Stimulated activated CD4-positive, alpha-beta T cell treated with anti-CD3 and anti-CD28 coated beads, Interleukin-1b, Interleukin-23, amount 100 ng/mL, for 1 hour (primary cell): ENCODE results near the gene CUTA.

Source experiments
- DNase-seq, 2 donors: peaks; one replicate each; pipeline ENCODE4 v3.0.0-alpha.2; 2020; ENCODE audit warnings: low read depth in 2 of 2

The CUTA gene

DNA sequence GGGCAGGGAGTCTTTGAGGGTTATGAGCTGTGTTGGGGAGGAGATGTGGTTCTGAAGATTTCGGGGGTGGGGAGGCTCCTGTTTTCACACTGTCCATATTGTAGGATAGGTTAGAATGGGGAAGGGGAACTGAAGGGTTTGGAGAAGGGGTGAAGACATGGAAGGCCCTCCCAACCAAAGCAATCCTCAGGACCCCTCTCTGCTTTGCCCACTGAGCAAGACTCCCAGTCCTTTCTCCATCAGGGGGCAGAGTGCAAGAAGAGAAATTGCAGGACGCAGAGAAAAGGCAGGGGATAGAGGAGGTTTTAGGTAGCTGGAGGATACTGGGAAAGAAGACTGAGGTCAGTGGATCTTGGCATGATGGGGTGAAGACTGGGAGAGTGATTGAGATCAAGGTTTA, 5.9 kb upstream of the CUTA start:
- no peak for DNase-seq

DNA sequence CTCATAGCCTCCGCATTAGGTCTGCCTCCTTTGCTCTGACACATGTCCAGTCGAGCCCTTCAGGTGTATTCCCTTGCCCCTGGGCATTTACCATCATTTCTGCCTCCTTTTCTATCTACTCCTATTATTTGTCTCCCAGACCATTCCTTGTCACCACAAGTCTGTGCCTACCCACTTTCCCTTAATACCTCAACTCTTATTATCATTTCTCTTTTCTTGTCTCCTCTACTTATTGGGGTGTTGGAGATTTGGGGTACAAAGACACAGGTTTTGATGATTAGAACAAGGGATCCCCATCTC, 3.4 kb upstream of the CUTA start:
- DNase-seq: no peak

DNA sequence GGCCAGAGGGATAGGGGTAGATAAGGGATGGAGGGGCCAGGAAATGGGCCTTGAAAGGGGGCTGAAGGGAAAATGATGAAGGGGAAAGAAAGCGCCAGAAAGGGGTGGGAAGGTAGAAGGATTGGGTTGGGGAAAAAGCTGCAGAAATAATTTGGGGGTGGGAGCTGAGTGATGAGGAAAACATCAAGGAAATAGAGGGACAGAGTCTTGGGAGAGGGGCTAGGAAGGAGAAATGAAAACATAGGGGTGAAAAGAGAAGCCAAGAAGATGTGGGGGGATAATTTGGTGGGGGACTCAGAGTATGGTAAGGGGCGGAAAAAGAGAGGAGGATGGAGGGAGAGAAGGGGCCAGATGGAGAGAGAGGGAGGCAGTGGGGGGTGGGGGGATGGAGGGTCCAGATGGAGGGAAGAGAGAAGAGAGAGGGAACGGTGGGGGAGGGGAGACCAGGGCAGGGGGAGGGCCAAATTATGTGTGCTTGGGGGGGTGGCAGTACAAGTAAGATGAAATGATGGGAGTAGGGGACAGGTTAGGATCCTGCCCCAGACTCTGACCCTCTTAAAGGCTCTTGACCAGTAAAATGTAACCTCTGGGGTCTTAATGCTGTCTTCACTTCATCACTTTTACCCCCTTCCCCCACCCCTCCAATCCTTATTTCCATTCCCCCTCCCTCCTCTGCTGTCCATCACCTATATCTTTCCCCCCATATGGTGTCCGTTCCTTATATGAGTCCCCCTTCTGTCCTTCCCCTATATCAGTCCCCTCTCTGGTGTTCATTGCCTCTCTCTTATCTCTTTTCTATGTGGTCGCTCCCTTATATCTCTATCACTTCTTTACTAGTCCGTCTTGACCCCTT, 2.8 kb upstream of the CUTA start:
- no peak for DNase-seq

DNA sequence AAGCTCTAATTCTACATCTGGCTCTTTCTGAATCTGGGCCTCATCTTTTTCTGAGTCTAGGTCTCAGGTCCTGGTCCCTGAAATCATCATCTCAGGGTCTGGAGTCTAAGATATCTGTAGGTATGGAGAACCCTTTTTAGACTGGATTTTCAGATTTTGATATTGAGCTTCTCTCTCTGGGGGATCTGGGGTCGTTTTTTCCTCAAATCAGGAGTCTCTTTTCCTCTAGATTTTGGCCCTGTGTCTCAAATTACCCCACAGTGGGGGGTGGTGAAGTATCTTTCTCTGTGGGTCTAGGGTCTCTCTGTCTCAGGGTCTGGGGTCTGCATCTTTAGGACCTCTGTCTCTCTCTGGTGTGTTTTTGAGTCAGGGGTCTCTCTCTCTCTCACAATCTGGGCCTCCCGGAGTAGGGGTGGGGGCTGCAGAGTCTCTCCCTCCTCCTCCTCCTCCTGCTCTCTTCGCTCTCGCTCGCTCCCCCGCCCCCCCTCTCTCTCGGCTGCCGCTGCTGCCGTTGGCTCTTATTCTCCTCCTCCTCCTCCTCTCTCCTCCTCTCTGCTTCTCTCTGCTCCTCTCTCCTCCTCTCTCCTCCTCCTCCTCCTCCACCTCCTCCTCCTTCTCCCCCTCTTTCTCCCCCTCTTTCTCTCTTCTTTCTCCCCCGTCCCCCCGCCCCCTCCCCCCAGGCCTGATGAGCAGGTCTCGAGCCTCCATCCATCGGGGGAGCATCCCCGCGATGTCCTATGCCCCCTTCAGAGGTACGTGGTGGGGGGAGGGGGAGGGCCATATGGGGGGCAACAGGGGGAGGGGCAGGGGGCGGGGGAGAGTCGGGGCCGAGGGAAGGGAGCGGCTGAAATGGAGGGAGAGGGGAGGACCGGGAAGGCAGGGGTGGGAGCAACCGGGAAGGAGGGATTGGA, 1.9 kb upstream of the CUTA start, which contains the start of gene SYNGAP1:
SYNGAP1 (plus strand) TSS at position 486 of the 911 bp plus-strand sequence; CDS start at position 686, 200 bp downstream.
- DNase-seq: no peak

DNA sequence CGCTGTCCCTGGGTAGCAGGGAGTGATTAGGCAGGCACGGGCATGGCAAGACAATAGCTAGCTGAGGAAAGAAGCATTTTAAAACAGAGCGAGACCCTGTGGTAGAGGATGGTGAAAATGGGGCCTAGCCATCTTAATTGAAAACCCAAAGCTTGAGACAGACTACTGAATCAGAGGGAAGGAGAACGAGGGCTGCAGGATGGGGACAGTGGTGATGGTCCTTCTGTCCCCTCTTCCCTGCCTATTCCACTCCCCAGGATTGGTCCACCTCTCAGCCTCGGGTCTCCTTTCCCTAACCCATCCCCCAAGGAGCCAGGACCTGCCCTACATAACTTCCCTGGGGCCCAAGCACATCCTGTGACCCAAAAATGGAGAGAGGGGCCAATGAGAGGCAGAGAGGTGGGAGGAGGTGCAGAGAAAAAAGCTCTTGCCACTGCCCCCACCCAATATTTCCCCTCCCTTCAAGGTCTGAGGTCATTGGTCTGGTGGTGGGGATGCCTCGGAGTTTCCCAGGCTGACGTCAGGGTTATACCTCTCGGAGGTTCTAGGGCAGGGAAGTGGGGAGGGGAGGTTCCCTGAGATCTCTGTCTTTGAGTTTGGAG, 884 bp upstream of the CUTA start:
- DNase-seq: no peak

DNA sequence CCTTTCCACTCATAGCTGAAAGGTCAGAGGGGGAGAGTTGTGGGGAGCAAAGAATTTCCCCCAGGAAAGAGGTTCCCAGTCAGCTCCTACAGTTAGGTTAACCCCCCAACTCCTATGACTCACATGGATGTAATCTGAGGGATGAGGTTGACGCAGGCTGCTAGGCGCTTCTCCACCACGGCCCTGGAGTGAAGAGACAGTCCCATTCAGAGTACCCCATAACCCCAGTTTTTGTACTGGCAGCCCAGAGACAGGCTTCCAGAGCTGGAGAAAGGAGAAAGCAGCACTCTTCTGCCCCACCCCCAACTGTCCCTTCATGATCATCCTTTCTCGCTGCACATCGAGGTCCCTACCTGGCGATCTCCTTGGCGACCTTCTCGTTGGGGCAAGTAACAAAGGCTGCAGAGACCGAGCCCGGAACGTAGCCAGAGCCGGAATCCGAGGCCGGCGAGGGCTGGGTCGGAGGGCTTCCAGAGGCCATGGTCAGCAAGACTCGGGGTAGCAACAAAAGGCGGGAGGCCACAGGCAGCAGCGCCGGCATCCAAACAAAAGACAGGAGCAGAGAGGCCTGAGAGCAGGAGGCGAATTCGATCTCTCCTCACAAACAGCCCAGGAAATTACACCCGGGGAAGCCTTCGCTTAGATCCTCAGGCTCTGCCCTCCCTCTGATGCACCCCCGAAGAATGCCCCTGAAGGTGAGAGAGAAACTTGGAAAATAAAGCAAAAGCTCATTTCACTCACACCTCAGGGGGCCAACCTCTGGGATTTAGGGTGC, 592 bp downstream of the CUTA start:
- no peak for DNase-seq

DNA sequence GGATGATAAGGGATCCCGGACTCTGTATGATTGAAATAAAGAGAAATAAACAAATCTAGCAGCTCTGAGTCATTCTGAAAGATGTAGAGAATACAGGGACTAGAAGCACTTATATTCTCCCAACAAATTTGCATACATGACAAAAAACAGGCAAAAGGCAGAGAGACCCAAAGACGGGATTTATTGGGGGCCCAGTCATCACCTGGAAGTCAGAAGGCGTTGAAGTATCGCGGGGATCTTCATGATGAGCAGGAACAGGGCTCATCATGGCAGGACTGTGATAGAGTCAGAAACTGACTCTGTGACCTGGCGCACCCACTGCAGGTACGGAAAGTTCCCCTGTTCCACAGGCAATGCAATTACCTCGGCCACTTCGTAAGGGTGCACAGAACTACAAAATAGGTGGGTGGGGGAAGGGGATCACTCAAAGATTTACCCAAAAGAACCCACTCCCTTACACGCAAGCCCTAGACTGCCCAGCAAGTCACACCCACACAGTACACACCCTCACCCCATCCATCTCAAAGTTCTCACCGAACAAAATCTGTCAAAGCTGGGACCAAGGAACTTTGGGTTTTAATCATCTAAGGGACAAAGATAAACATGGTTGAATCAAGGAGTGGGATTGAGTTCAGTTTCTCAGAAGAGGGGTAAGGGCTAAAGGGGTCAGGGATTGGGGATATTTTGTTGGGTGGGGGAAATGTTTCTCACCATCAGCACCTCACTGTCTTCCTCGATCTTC, 1.4 kb downstream of the CUTA start:
- no peak for DNase-seq

DNA sequence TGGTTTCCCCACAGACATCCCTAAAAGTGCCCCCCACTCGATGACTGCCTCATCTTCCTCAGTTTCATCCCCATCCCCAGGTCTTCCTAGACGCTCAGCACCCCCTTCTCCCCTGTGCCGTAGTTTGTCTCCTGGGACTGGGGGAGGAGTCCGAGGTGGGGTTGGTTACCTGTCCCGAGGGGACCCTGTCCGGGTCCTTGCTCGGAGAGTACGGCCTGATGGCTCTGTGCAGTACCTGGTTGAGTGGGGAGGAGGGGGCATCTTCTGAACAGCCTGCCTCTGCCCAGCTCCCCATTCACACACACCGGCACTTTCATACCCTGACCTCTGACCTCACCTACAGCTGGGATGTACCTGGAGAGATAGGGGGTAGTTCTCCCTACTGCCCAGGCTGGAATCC, 2.1 kb downstream of the CUTA start:
- no peak for DNase-seq

DNA sequence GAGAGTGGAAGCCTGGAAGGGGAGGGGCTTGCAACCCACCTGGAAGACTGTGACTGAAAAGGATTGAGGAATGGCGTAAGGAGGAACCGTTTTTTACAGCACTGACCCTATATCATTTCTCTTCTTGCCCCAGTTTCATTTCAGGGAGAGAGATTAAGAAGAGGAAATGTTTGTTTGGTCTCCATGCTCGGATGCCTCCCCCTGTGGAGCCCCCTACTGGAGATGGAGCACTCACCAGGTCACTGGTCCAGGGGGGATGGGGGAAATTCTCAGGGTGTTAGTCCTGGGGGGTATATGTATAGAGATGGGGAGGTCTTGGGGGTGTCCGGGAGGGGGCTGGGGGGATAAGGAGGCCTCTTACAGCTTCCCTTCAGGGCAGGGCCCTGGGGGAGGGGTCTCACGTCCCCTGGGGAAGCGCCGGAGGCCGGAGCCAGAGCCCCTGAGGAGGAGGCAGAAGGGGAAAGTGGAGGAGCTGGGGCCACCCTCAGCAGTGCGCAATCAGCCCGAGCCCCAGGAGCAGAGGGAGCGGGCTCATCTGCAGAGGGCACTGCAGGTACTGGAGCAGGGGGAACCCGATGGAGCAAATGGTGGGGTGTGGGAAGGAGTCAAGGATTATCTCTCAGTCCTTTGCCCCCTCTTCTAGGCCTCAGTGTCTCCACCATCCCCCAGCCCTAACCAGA, 3.2 kb downstream of the CUTA start:
- DNase-seq: no peak

DNA sequence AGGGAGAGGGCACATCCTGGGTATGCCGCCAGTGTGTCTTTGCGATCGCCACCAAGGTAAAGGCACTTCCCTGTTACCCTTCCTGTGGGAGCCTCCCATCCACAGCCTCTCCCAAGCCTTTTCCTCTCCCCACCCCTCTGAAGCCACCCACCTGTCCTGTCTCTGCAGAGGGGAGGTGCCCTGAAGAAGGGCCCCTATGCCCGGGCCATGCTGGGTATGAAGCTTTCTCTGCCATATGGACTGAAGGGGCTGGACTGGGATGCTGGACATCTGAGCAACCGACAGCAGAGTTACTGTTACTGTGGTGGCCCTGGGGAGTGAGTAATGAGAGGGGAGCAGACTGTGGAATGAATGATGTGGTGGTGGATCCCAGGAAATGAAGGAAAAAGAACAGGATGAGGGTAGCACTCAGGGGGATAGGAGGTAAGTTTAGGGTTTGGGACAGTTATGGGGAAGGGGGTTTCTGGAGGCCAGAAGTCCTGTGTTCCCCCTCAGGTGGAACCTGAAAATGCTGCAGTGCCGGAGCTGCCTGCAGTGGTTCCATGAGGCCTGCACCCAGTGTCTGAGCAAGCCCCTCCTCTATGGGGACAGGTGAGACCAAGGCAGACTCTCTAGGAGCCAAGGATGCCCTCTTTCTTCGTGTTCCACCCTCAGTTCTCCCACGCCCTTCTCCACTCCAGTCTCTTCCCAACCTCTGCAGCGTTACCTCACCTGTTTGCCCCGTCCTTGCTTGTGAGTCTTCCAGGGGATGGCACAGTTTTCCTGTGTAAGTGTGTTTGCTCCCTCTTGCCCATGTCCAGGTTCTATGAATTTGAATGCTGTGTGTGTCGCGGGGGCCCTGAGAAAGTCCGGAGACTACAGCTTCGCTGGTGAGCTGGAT, 4.4 kb downstream of the CUTA start:
- no peak for DNase-seq

DNA sequence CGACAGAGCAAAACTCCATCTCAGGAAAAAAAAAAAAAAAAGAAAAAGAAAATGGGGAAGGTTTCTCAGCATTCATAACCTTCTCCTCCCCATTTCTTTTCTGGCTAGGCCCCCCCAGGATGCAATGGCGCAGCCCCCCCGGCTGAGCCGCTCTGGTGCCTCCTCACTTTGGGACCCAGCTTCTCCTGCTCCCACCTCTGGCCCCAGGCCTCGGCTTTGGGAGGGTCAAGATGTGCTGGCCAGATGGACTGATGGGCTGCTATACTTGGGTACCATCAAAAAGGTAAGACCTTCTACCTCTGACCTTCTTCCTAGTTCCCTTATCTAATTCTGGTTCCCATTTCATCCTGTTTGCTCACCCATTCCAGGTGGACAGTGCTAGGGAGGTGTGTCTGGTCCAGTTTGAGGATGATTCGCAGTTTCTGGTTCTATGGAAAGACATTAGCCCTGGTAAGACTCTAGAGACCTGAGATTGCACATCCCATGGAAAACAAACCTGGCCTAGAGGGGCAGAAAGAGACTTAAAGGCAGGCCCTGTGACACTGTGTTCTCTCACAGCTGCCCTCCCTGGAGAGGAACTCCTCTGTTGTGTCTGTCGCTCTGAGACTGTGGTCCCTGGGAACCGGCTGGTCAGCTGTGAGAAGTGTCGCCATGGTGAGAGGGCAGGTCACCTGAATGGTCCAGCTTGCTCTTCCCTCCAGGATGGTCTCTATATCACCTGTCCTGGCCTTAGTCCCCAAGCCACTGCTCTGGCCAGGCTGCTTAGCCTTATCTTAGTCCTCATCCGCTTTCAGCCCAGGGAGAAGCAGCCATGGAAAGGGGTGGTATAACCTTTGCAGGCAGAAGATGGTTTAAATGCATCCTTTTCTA, 5.5 kb downstream of the CUTA start:
- no peak for DNase-seq

DNA sequence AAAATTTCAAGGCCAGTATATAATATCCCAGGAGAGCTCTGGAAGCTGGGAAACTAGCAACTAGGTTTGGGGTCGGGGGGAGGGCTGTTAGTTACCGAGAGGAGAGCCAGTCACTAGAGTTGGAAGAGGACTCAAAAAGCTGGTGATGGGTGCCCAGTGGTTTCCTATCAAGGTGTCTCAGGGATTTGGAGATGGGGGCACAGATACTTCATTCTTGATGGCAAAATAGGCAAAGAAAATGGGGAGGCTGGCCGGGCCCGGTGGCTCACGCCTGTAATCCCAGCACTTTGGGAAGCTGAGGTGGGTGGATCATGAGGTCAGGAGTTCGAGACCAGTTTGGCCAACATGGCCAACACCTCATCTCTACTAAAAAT, 6.3 kb downstream of the CUTA start:
- DNase-seq: no peak

DNA sequence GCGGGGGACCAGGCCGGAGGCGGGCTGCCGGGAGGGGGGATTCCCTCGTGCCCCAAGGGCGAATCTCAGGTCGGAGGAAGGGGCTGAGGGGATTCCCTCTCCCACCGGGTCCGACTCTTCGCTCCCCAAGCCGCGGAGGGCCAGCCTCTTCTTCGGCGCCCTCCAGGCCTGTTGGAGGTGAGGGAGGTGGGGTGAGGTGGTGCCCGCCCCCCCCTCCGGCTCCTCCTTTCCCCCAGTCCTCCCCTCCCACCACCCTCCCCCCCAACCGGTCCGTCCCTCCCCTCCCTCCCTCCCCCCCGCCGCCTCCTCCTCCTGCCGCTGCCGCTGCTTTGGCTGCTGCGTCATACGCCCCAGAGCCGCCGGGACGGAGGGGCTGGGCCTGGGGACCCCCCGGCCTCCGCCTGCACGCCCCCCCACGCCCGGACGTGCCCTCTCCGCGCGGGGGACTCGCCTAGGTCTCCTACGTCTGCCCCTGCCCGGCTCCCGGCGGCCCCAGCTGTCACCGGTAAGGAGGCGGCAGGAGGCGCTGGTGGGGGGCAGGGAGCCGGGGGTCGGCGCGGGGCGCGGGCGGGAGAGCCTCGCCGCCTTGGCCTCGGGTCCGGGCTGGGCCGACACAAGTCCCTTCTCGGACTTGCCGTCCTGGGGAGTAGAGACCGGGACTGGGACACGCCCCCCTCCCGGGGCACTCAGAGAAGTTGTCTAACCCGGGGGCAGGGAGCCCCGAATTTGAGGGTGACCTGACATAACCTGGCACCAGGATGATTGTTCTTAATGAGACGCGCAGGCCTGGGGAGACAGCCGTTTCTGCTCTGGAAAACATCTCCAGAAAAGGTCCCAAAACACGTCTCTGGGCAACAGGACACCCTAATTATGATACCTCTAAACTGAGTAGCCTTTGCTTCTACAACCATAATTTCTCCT, 6.9 kb downstream of the CUTA start, which contains the start of gene PHF1:
PHF1 (plus strand) TSS at position 304 of the 921 bp plus-strand sequence. CDS start 1,250 bp downstream, outside the sequence.
- DNase-seq: peak; percentile 60 to 74

DNA sequence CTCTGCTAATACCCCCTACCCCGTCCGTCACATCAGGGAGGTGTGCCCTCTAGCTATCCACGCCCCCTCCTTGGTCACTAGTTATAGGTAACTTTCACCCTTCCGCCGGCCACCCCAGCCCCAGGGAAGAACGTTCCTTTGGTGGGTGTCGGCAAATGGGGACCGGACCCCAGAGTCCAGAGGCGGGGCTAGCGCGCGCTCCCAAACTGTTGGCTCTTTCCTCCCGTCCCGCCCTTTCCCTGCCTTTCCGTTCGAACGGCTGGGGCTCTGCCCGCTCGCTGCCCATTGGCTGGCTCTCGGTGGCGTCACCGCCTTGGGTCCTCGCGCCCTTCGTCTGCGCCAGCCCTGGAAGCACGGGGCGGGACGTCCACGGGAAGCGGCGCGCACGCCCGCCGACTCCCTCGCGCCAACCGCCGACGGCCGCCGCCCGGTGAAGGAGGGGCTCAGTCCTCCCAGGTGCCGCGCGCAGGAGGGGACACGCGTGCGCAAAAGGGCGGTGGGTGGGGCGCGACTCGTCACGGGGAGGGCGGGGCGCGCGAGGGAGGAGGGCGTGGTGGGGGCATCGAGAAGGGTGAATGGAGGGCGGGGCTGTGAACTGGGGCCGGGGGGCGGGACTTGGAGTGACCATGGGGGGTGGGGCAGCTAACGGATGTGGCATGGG, 7.7 kb downstream of the CUTA start:
- peak; percentile 95 to 98 for DNase-seq

DNA sequence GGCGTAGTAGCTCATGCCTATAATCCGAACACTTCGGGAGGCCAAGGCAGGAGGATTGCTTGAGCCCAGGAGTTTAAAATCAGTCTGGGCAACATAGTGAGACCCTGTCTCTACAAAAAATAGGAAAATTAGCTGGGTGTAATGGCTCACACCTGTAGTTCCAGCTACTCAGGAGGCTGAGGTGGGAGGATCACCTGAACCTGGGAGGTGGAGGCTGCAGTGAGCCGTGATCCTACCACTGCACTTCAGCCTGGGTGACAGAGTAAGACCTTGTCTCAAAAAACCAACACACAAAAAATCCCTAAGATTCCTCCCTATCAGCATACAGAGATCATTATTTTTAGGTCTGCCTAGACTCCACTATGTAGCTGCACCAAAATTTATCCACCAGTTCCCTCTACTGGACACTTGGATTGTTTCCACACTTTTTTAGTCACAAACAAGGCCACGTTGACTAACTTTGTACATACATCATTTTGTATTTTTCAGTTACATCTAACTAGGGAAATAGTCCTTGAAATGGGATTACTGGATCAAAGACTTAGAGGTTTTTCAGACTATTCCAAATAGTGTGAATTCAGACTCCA, 10.7 kb downstream of the CUTA start:
- no peak for DNase-seq

DNA sequence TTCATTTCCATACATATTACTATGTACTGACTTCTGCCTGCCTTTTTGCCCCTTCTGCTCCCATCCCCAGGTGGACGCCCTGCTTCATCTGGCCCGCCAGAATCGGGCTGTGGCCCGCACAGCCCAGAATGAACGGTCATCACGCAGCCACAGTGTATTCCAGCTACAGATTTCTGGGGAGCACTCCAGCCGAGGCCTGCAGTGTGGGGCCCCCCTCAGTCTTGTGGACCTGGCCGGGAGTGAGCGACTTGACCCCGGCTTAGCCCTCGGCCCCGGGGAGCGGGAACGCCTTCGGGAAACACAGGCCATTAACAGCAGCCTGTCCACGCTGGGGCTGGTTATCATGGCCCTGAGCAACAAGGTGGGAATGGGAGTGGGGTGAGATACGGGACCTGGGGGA, 11.8 kb downstream of the CUTA start:
- no peak for DNase-seq
